ENCODE data around the gene C20orf96. TPM values are rescaled to one million over a fixed set of nuclear protein-coding genes. Genes with fewer than 3 reads are reported as not detected.

The C20orf96 gene
- total and polyA plus RNA-seq, 2 experiments from 2014 or later, result 0.32 to 4.5 TPM

DNA sequence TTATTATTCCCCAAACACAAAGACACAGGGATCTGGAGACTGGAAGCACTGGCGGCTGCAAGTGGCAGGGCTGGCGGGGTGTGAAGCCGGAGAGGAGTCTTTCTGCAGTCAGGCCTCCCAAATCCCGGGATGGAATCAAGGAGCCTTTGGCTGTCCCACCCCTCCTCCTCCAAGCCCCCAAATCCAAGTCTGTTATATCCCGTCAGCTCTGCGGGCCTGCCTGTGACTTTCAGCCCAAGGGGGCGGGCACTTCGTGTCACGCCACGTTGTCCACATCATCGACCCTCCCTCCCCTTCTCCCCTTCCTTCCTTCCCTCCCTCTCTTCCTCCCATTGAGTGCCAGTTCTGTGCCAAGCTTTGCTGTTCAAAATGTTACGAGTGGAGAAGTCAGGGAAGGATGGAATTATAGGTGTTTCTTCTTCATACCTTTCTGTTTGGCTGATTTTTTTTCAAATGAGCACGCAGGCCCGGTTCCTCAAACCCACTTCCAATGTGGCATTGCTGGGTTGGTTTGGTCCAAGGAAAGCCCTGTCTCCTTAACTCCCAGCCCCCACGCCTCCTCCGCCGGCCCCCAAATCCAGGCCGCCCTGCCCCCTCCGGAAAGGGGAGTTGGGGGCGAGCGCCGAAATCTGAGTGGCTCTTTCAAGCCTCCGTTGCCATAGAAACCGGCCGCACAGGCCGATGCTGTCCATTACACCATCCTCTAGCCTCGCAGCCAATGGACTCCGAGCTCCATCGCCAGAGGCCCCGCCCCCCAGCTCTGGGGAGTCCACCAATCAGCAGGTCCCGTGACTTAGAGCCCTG, 19.5 kb upstream of the C20orf96 start:
- DNase-seq, result peak; percentile 100
- 2% methylated on average over 20 to 30 of the region's 31 CpGs for WGBS, 2 experiments (ENCODE audit: low coverage in 1 of 2, low lambda C conversion rate in 2 of 2, missing lambda C conversion rate in 2 of 2)
- Histone ChIP-seq H2AFZ (peak overlapping the region; percentile 89), H3F3A (ENCODE audit: insufficient read depth) (peaks cover 17% of the 10 kb centered on the region; the same call in 1 of the 2 replicates), H4K20me1 (ENCODE audit: insufficient read depth) (no peaks in the 10 kb centered on the region), H3K4me3 (peak overlapping the region; percentile 72), H3K9ac (peak overlapping the region; percentile 89), H3K9me3 (ENCODE audit: low read depth) (no peaks in the 10 kb centered on the region), H3K36me3 (ENCODE audit: low read depth) (no peaks in the 10 kb centered on the region), H3K27ac (peak overlapping the region; percentile 96), H3K4me2 (ENCODE audit: unreplicated experiment) (peak overlapping the region; percentile 87), H3K27me3 (replicated peaks; ENCODE audit: insufficient read depth) (no peaks in the 10 kb centered on the region), H3K4me1 (ENCODE audit: insufficient read depth) (peaks cover 23% of the 10 kb centered on the region), H3K79me2 (ENCODE audit: insufficient read depth) (no peaks in the 10 kb centered on the region), H3K9me2 (ENCODE audit: insufficient read depth) (no peaks in the 10 kb centered on the region)
- in situ Hi-C loops (cut with MboI), result no loop called here
- TF ChIP-seq EZH2 (IDR thresholded peaks at IDR 0.05; ENCODE audit: insufficient read depth, poor library complexity, severe bottlenecking), result no peak
- no peak for TF ChIP-seq EZH2phosphoT487 (IDR thresholded peaks at IDR 0.05; ENCODE audit: insufficient read depth, low read depth)

DNA sequence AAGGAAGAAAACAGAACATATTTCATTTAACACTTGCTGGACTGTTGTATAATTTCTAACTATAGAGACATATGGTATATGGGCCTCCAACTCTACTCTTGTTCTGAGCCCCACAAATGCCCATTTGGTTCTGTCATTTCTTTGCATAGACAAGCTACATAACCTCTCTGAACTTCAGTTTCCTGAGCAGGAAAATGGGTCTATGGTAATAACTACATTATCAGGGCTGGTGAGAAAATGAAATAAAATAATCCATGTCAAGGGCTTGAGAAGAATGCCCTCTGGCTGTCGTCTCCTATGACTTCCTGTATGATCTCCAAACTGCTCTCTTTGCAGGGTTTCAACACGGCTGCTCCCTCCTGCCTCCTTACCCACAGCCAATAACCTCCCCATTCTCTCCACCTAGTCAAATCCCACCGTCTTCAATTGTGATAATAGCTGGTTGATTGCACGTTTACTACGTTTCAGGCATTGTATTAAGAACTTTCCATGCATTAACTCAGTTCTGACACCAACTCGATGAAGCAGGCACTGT, 18.8 kb upstream of the C20orf96 start:
- peak; percentile 57 for DNase-seq
- peak overlapping the region; percentile 96 for H3K27ac ChIP-seq
- WGBS, 2 experiments (ENCODE audit: low coverage in 1 of 2, low lambda C conversion rate in 2 of 2, missing lambda C conversion rate in 2 of 2), result 2 to 3% methylated on average over 6 of the region's 6 CpGs

DNA sequence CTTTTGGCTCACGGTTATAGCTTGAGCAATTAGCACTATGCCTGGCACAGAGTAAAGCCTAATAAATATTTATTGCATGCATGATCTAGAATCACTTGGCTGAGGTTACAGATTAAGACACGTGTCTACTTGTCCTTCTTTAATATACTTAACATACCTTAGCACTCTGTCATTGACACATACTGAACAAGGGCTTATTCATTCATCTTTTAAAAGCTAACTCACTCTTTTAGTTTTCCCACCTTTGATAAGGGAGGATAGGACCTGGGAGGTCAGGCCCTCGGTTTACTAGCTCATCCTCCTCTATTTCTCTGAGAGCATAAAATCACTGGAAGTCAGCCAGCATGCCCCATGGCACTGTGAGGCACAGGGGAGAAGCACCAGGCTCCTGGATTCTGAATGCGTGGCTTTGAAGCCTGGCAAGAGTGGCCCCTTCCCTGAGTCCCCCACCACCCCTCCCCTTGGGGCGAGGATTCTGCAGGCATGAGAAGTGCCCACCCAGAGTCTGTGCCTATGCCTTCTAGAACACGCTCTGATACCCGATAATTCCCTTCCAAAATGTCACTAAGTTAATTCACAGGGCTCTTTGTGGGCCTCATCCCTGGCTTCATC, 18.0 kb upstream of the C20orf96 start:
- in situ Hi-C loops (cut with MboI), result no loop called here
- Histone ChIP-seq H4K20me1 (ENCODE audit: insufficient read depth) (no peaks in the 10 kb centered on the region), H3K4me2 (ENCODE audit: unreplicated experiment) (no peak overlapping the region), H3K4me3 (no peak overlapping the region), H3K27ac (no peak overlapping the region; the same call in 1 of the 2 replicates), H3K4me1 (ENCODE audit: insufficient read depth) (peaks cover 16% of the 10 kb centered on the region), H3K9me3 (ENCODE audit: low read depth) (no peaks in the 10 kb centered on the region), H3K9me2 (ENCODE audit: insufficient read depth) (no peaks in the 10 kb centered on the region), H3K79me2 (ENCODE audit: insufficient read depth) (no peaks in the 10 kb centered on the region), H2AFZ (no peak overlapping the region), H3F3A (ENCODE audit: insufficient read depth) (peaks cover 17% of the 10 kb centered on the region; the same call in 1 of the 2 replicates), H3K36me3 (ENCODE audit: low read depth) (no peaks in the 10 kb centered on the region), H3K27me3 (replicated peaks; ENCODE audit: insufficient read depth) (no peaks in the 10 kb centered on the region), H3K9ac (no peak overlapping the region)
- no peak for DNase-seq
- TF ChIP-seq EZH2phosphoT487 (IDR thresholded peaks at IDR 0.05; ENCODE audit: insufficient read depth, low read depth) (no peak), EZH2 (IDR thresholded peaks at IDR 0.05; ENCODE audit: insufficient read depth, poor library complexity, severe bottlenecking) (no peak)
- 57 to 73% methylated on average over 6 to 7 of the region's 7 CpGs for WGBS, 2 experiments (ENCODE audit: low coverage in 1 of 2, low lambda C conversion rate in 2 of 2, missing lambda C conversion rate in 2 of 2)

More for the DNA sequence above, 18.8 kb upstream of the C20orf96 start:
- Histone ChIP-seq H4K20me1 (ENCODE audit: insufficient read depth) (no peaks in the 10 kb centered on the region), H2AFZ (peak overlapping the region; percentile 89), H3K9me3 (ENCODE audit: low read depth) (no peaks in the 10 kb centered on the region), H3K79me2 (ENCODE audit: insufficient read depth) (no peaks in the 10 kb centered on the region), H3K36me3 (ENCODE audit: low read depth) (no peaks in the 10 kb centered on the region), H3K9ac (peak overlapping the region; percentile 89), H3K4me2 (ENCODE audit: unreplicated experiment) (peak overlapping the region; percentile 87), H3K9me2 (ENCODE audit: insufficient read depth) (no peaks in the 10 kb centered on the region), H3K4me1 (ENCODE audit: insufficient read depth) (peaks cover 23% of the 10 kb centered on the region), H3K27me3 (replicated peaks; ENCODE audit: insufficient read depth) (no peaks in the 10 kb centered on the region), H3K4me3 (peak overlapping the region; percentile 72), H3F3A (ENCODE audit: insufficient read depth) (peaks cover 17% of the 10 kb centered on the region; the same call in 1 of the 2 replicates)
- in situ Hi-C loops (cut with MboI), result no loop called here
- TF ChIP-seq EZH2 (IDR thresholded peaks at IDR 0.05; ENCODE audit: insufficient read depth, poor library complexity, severe bottlenecking), result no peak
- no peak for TF ChIP-seq EZH2phosphoT487 (IDR thresholded peaks at IDR 0.05; ENCODE audit: insufficient read depth, low read depth)

DNA sequence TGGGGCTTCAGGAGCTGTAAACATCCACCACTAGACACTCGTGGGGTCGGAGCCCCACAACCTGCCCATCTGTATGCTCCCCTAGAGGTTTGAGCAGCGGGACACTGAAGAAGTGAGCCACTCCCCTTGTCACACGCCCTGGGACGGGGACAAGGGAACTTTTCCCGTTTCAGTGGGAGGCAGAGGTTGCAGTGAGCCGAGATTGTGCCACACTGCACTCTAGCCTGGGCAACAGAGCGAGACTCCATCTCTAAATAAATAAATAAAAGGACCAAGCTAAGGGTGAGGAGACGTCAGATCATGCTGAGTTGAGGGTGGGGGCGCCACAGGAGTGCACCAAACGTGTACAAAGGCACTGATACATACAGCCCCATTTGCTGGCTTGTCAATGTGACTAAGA, 15.2 kb upstream of the C20orf96 start:
- Histone ChIP-seq H3K9me3 (ENCODE audit: low read depth) (no peaks in the 10 kb centered on the region), H4K20me1 (ENCODE audit: insufficient read depth) (no peaks in the 10 kb centered on the region), H3K79me2 (ENCODE audit: insufficient read depth) (peaks cover 15% of the 10 kb centered on the region), H3F3A (ENCODE audit: insufficient read depth) (peaks cover 14% of the 10 kb centered on the region; the same call in 1 of the 2 replicates), H2AFZ (no peak overlapping the region), H3K9ac (no peak overlapping the region), H3K4me3 (no peak overlapping the region), H3K9me2 (ENCODE audit: insufficient read depth) (no peaks in the 10 kb centered on the region), H3K27me3 (replicated peaks; ENCODE audit: insufficient read depth) (no peaks in the 10 kb centered on the region), H3K4me1 (ENCODE audit: insufficient read depth) (peaks cover 10% of the 10 kb centered on the region), H3K36me3 (ENCODE audit: low read depth) (no peaks in the 10 kb centered on the region), H3K4me2 (ENCODE audit: unreplicated experiment) (no peak overlapping the region), H3K27ac (no peak overlapping the region)
- DNase-seq, result no peak
- TF ChIP-seq EZH2phosphoT487 (IDR thresholded peaks at IDR 0.05; ENCODE audit: insufficient read depth, low read depth), result no peak
- TF ChIP-seq EZH2 (IDR thresholded peaks at IDR 0.05; ENCODE audit: insufficient read depth, poor library complexity, severe bottlenecking), result no peak
- 55 to 58% methylated on average over 11 of the region's 11 CpGs for WGBS, 2 experiments (ENCODE audit: low coverage in 1 of 2, low lambda C conversion rate in 2 of 2, missing lambda C conversion rate in 2 of 2)
- in situ Hi-C loops (cut with MboI), result no loop called here

Data from GM23248 (cell line).